ENCODE measurements around the gene FOXM1.

The FOXM1 gene, protein sequence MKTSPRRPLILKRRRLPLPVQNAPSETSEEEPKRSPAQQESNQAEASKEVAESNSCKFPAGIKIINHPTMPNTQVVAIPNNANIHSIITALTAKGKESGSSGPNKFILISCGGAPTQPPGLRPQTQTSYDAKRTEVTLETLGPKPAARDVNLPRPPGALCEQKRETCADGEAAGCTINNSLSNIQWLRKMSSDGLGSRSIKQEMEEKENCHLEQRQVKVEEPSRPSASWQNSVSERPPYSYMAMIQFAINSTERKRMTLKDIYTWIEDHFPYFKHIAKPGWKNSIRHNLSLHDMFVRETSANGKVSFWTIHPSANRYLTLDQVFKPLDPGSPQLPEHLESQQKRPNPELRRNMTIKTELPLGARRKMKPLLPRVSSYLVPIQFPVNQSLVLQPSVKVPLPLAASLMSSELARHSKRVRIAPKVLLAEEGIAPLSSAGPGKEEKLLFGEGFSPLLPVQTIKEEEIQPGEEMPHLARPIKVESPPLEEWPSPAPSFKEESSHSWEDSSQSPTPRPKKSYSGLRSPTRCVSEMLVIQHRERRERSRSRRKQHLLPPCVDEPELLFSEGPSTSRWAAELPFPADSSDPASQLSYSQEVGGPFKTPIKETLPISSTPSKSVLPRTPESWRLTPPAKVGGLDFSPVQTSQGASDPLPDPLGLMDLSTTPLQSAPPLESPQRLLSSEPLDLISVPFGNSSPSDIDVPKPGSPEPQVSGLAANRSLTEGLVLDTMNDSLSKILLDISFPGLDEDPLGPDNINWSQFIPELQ

DNA sequence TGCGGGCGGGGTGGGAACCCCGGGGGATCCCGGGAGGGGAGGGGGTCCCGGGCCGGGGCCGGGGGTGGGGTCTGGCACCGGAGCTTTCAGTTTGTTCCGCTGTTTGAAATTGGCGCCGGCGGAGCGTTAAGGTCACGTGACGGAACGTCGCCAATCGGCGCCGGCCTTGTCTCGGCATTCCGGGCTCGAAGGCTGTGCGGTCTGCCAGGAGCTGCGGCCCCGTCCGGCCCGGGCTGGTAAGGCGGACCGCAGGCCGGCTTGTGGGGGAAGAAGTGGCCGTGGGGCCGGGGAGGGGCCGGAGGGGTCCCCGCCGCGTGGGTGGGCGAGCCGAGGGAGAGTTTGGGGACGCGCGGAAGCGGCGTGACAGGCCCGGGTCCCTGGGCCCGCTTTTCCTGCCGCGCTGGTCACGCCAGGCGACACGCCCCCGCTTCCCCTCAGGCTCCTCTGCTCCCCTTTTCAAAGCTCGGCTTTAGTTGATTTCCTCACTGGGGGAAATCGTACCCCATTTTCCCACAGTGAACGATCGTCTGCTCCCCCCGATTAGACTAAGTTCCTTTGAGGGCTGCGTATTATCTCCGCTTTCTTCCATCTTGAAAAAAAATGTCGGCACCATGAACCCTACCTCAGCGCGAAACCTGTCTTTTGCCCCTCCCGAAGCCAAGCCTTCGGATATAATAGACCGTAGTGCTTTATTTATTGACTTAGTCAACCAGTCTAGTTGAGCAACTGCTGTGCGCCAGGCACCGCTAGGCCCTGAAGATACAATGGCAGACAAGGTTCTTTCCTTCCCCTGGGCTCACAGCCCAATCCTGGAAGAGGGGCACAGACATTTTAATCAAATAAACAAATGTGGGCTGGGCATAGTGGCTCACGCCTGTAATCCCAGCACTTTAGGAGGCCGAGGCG lies at the start of gene FOXM1, which contains the start of gene RHNO1:
Gene FOXM1, minus strand, starts transcription at position 128 of the 906 bp plus-strand sequence. CDS start 2,696 bp downstream, outside the sequence.
Gene RHNO1, plus strand, starts transcription at position 177 of the 906 bp plus-strand sequence. CDS start 8,144 bp downstream, outside the sequence.
- DNase-seq (ENCODE audit: low spot score) = peak; percentile 86

GRCh38 chr12:2925322-2925995 lies 48.5 kb upstream of the FOXM1 start:
- DNase-seq (ENCODE audit: low spot score) = peak; percentile 27

GRCh38 chr12:2924019-2924418 lies 47.0 kb upstream of the FOXM1 start:
- DNase-seq (ENCODE audit: low spot score) = no peak

DNA sequence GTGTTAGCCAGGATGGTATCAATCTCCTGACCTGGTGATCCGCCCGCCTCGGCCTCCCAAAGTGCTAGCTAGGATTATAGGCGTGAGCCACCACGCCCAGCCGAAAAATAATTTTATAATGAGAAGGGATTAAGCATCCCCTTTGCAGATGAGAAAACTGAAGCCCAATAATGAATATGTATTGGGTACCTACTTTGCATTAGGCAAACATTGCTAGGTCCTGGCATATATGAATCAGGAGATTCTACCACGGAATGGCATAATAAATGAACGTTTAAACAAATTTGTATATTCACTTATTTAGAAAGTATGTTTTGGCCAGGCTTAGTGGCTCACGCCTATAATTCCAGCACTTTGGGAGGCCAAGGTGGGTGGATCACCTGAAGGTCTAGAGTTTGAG lies 46.1 kb upstream of the FOXM1 start:
- DNase-seq (ENCODE audit: low spot score) = no peak

- DNase-seq (ENCODE audit: low spot score) = no peak
Observed at GRCh38 chr12:2922329-2922728, 45.4 kb upstream of the FOXM1 start.

- DNase-seq (ENCODE audit: low spot score) = peak; percentile 28
Observed at GRCh38 chr12:2919249-2919648, 42.3 kb upstream of the FOXM1 start.

DNA sequence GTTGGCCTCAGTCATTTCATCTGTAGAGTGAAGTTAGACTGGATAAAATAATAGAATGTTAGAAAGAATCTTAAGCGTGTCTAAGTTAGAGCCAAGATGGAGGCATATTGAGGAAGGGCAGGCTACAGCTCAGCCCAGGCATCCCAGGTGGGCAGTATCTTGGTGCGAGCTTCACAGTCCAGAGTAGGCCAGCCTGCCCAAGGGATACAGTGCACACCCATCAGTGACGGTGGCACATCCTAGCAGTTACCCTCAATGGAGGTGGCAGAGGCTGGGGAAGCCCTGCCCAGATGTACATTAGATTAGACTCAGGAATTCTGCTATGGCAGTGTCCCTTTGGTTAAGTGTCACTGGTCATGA lies 35.2 kb upstream of the FOXM1 start:
- no peak for DNase-seq (ENCODE audit: low spot score)

DNA sequence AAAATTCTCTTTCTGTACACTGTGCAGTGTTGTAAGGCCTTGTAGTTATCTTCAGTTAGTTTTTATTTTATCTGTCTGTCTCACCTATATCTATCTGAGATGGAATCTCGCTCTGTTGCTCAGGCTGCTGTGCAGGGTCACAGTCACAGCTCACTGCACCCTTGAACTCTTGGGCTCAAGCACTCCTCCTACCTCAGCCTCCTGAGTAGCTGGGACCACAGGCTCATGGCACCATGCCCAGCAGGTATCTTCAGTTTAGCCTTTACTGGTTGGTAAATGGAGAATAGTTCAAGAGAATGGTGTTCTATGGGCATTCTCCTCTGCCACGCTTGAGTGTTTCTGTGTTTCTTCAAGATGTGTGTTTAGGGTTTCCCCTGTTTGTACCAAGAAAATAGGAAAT lies 27.3 kb upstream of the FOXM1 start:
- no peak for DNase-seq (ENCODE audit: low spot score)

- no peak for DNase-seq (ENCODE audit: low spot score)
Observed at GRCh38 chr12:2902272-2902880, 25.4 kb upstream of the FOXM1 start.

GRCh38 chr12:2900642-2901041 lies 23.7 kb upstream of the FOXM1 start:
- no peak for DNase-seq (ENCODE audit: low spot score)

DNA sequence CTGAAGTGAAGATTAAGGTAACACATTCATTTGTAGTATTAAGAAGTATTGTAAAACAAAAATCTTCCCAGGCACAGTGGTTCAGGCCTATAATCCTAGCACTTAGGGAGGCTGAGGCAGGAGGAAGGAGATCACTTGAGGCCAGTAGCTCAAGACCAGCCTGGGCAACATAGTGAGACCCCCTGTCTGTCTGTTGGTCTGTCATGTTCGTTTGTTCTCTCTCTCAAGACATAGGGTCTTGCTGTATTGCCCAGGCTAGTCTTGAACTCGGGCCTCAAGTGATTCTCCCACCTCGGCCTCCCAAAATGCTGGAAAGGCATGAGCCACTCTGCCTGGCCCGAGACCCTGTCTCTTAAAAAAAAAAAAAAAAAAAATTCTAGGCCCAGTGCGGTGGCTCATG lies 20.4 kb upstream of the FOXM1 start:
- no peak for DNase-seq (ENCODE audit: low spot score)

DNA sequence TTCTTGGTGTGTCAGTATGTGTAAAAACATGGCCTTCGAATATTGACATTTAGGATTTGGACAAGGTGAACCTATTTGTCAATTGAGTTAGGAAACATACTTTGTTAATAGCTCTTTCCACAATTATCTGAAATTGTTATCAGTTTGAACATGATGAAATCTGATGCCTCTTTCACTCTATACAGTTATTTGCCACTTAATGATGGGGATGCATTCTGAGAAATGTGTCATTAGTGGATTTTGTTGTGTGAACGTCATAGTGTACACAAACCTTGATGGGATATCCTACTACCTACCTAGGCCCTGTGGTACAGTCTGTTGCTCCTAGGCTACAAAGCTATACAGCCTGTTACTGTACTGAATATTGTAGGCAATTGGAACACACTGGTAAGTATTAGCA lies 18.5 kb upstream of the FOXM1 start:
- no peak for DNase-seq (ENCODE audit: low spot score)

- DNase-seq (ENCODE audit: low spot score) = no peak
Observed at GRCh38 chr12:2895051-2895451, 18.1 kb upstream of the FOXM1 start.

DNA sequence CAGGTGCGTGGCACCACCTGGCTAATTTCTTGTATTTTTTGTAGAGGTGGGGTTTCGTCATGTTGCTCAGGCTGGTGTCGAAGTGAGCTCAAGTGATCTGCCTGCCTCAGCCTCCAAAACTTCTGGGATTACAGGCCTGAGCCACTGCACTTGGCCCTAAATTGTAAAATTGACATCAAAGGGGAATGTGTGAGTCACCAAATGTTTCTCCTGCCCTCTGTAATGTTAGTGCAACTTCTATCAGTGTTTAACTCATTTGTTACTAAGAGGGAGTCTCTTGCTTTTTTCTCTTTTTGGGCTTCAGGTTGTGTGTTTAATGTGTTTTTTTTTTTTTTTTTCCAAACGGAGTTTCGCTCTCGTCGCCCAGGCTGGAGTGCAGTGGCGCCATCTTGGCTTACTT lies 16.0 kb upstream of the FOXM1 start:
- DNase-seq (ENCODE audit: low spot score) = peak; percentile 14

- no peak for DNase-seq (ENCODE audit: low spot score)
Observed at GRCh38 chr12:2892246-2892645, 15.3 kb upstream of the FOXM1 start.

GRCh38 chr12:2891240-2892053 lies 14.5 kb upstream of the FOXM1 start:
- peak; percentile 39 for DNase-seq (ENCODE audit: low spot score)

- DNase-seq (ENCODE audit: low spot score) = peak; percentile 96
Observed at GRCh38 chr12:2890388-2891239, 13.6 kb upstream of the FOXM1 start, which contains the start of gene TULP3. Gene TULP3 (plus strand): TSS chr12:2890891. CDS start chr12:2890948, 57 bp downstream.

- no peak for DNase-seq (ENCODE audit: low spot score)
Observed at GRCh38 chr12:2890001-2890387, 13.0 kb upstream of the FOXM1 start.

DNA sequence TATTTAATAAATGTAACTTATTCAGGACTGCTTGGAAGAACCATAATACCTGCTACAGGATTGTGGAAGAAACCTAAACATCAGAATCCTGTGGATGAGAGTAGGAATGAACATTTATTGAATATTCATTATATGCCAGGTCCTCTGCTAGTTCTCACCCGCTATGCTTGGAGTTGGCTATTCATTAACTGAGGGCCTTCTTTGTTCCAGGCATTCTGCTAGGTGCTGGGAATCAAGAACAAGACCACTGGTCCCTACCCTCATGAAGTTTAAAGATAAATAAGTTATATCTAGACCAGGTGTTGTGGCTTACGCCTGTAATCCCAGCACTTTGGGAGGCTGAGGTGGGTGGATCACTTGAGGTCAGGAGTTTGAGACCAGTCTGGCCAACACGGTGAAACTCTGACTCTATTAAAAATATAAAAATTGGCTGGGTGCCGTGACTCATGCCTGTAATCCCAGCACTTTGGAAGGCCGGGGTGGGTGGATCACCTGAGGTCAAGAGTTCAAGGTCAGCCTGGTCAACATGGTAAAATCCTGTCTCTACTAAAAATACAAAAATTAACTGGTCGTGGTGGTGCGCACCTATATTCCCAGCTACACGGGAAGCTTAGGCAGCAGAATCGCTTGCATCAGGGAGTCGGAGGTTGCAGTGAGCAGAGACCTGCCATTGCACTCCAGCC lies 9.9 kb upstream of the FOXM1 start:
- no peak for DNase-seq (ENCODE audit: low spot score)

Measured in kidney capillary endothelial cell (primary cell).